ENCODE measurements around the gene ZNF76. TPM values are rescaled to one million over a fixed set of nuclear protein-coding genes. Genes with fewer than 3 reads are reported as not detected.

ZNF76 gene
- total RNA-seq, 1 experiment from 2014 or later: 15.6 TPM

- Histone ChIP-seq H3K9me3 (replicated peaks) (no peaks in the 10 kb centered on the region), H3K36me3 (peaks cover 68% of the 10 kb centered on the region), H3K27ac (no peak overlapping the region), H3K4me1 (replicated peaks) (no peaks in the 10 kb centered on the region), H3K27me3 (replicated peaks) (no peaks in the 10 kb centered on the region), H3K4me3 (no peak overlapping the region)
- no peak for DNase-seq (ENCODE audit: low read depth in 1 of 2, low spot score in 2 of 2)
Measured at GRCh38 chr6:35291491-35291890, 32.0 kb downstream of the ZNF76 start.

DNA sequence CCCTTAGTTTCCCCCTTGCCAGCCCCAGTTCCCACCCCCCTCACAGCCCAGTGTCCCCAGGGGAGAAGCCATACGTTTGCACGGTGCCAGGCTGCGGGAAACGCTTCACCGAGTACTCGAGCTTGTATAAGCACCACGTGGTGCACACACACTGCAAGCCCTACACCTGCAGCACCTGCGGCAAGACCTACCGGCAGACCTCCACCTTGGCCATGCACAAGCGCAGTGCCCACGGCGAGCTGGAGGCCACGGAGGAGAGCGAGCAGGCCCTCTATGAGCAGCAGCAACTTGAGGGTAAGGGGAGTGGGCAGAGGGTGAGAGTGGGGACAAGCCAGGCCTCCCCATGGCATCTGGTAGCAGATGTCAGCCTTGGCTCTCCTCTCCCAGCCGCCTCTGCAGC lies 33.0 kb downstream of the ZNF76 start:
- Histone ChIP-seq H3K4me3 (no peak overlapping the region), H3K9me3 (replicated peaks) (no peaks in the 10 kb centered on the region), H3K36me3 (peaks cover 61% of the 10 kb centered on the region), H3K27me3 (replicated peaks) (no peaks in the 10 kb centered on the region), H3K4me1 (replicated peaks) (no peaks in the 10 kb centered on the region), H3K27ac (no peak overlapping the region)
- DNase-seq (ENCODE audit: low read depth in 1 of 2, low spot score in 2 of 2): no peak

DNA sequence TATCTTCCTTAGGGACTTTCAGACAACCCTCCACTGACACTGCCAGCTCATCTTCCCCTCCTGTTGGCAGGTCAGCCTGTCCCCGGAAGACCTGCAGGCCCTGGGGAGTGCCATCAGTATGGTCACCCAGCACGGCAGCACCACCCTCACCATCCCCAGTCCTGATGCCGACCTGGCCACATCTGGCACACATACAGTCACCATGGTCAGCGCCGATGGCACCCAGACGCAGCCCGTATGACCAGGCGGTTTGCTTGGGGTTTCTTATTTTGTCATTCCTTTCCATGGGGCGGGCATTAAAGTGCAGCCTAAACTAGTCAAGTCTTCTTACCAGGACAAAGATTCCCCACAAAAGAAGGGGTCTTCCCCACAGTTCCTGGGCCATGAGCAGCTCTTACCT lies 34.1 kb downstream of the ZNF76 start:
- peaks cover 51% of the 10 kb centered on the region for H3K36me3 ChIP-seq

DNA sequence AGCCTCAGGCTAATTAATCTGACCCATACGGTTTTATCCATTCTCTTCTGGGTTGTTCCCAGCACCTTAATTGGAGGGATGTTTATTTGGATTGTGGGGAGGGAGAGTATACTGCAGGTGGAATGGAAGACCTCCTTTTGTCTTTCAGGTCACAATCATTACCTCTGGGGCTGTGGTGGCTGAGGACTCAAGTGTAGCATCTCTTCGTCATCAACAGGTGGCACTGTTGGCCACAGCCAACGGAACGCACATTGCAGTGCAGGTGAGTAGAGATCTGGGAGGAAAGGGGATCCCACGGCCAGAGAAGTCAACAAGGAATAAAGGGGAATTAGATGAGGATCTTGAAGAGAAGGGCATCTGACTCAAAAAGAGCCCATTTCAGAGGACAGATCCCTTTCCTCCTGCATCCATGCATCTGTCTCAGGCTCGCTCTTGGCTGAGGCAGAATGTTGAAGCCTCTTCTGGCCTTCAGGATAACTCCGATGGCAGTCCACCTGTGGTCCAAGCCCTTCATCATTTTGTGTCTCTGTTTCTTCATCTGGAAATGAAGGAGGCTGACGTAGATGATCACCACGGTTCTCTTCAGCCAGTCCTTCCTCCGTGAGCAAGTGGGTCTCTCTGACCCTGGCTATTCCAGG lies 34.9 kb downstream of the ZNF76 start:
- Histone ChIP-seq H3K4me3 (no peak overlapping the region), H3K9me3 (replicated peaks) (no peaks in the 10 kb centered on the region), H3K4me1 (replicated peaks) (no peaks in the 10 kb centered on the region), H3K27me3 (replicated peaks) (no peaks in the 10 kb centered on the region), H3K27ac (no peak overlapping the region), H3K36me3 (peaks cover 45% of the 10 kb centered on the region)
- peak in 1 of 2 experiments; percentile 19 for DNase-seq (ENCODE audit: low read depth in 1 of 2, low spot score in 2 of 2)

More for the DNA sequence above, 34.1 kb downstream of the ZNF76 start:
- H3K4me1 ChIP-seq (replicated peaks): no peaks in the 10 kb centered on the region
- no peak for DNase-seq (ENCODE audit: low read depth in 1 of 2, low spot score in 2 of 2)
- no peak overlapping the region for H3K27ac ChIP-seq
- no peak overlapping the region for H3K4me3 ChIP-seq
- H3K27me3 ChIP-seq (replicated peaks): no peaks in the 10 kb centered on the region
- H3K9me3 ChIP-seq (replicated peaks): no peaks in the 10 kb centered on the region

GRCh38 chr6:35295036-35295435 lies 35.5 kb downstream of the ZNF76 start:
- no peak for DNase-seq (ENCODE audit: low read depth in 1 of 2, low spot score in 2 of 2)
- peaks cover 42% of the 10 kb centered on the region for H3K36me3 ChIP-seq
- no peaks in the 10 kb centered on the region for H3K27me3 ChIP-seq (replicated peaks)
- H3K4me3 ChIP-seq: no peak overlapping the region
- no peak overlapping the region for H3K27ac ChIP-seq
- H3K9me3 ChIP-seq (replicated peaks): no peaks in the 10 kb centered on the region
- H3K4me1 ChIP-seq (replicated peaks): no peaks in the 10 kb centered on the region

DNA sequence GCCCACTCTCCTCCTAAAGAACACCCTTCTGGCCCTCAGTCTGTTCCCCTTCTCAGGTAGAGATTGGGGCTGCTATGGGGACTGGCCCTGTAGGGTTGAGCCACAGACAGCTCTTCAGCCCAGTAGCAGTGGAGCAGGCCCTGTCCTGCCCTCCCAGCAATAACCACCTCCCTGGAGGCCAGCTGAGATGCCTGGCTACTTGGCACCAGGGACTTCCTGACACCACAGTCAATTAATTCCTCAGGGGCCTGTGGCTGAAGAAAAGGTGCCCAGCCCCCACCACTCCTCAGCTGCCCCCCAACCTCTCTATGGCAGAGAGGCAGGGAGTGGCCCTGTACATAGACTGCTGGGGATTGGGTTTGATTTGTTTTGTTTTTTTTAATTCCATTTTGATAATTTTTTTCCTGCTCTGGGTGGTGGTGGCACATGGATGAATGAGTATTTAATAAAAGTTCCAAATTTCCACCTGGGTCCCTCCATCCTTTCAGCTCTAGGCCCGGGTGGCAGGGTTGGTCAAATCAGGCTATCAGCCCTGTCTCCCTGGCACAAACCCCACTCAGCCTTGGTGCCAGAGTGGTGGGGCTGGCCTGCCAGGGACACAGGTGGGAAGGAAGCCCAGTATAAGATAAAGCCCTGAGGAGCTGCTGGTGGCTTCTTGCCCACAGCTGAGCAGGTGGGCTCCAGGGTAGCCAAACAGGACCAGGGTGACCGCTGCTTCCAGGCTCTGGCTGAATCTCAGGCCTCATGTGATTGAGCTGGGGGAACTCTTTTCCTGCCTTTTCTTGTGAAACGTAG lies 36.2 kb downstream of the ZNF76 start:
- Histone ChIP-seq H3K4me1 (replicated peaks) (no peaks in the 10 kb centered on the region), H3K4me3 (no peak overlapping the region), H3K27ac (no peak overlapping the region), H3K9me3 (replicated peaks) (no peaks in the 10 kb centered on the region), H3K27me3 (replicated peaks) (no peaks in the 10 kb centered on the region), H3K36me3 (peaks cover 38% of the 10 kb centered on the region)
- no peak for DNase-seq (ENCODE audit: low read depth in 1 of 2, low spot score in 2 of 2)

DNA sequence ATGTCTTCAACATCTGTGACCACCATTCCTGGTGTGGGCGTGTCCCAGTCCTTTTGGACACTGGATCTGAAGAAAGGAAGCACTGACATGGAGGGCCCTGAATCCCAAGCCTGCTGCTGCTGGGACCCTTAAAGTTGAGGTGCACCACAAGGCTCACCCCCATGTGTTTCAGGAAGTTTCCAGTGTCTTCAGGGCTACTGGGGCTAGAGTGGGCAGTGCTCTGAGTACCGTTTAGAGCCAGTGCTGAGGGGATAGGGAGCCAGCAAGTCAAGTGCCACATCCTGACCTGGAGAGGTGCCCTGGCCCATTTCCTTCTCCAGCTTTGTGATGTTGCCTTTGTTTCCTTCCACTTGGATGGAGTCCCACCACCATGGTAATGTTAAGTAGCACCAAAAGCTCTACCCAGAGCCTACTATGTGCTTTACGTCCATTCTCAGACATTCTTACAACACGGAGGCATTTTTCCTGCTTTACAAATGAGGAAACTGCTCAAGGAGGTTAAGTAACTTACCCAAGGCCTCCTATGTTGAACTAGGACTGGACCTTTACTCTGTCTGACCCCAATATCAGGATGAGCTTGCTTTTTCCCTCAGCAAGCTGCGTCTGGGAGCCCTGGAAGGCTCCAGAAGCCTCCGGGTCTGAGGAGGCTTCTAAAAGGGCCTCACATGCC lies 37.5 kb downstream of the ZNF76 start:
- no peak overlapping the region for H3K4me3 ChIP-seq
- H3K4me1 ChIP-seq (replicated peaks): no peaks in the 10 kb centered on the region
- no peaks in the 10 kb centered on the region for H3K9me3 ChIP-seq (replicated peaks)
- H3K27ac ChIP-seq: no peak overlapping the region
- DNase-seq (ENCODE audit: low read depth in 1 of 2, low spot score in 2 of 2): no peak
- peaks cover 26% of the 10 kb centered on the region for H3K36me3 ChIP-seq
- H3K27me3 ChIP-seq (replicated peaks): no peaks in the 10 kb centered on the region

DNA sequence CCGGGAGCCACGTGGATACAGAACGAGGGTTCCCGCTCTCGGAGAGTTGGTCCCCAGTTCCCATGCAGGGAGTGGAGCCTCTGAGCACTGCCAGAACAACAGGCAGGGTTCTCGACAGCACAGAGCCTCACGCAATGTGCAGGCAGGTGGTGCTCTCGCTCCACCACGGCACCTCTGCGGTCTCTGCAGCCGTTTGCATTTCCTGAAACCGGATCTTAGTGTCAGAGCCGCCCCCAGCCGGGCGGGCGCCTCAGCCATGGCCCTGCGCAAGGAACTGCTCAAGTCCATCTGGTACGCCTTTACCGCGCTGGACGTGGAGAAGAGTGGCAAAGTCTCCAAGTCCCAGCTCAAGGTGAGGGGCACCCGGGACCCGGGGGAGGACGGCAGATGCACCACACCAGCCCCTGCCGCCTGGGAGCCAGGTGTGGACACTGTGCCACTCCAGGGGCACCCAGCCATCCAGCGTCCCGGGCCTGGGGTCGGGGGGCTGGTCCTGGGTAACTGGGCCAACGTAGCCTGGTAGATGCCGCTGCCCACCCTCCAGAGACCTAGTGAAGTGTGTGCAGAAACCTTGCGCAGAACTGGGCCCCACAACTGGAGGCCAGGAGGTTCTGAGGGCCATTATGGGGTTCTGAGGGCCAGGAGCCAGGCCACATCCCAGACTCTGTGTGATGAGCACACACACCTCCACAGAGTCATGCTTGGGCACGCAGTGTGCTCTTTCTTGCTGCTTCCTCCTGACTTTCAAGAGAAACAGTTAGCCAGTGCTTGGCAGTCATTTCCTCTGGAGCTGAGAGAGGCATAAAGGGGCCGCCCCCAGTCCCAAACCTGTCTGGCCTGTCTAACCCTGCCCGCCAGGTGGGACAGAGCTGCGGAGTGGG lies 38.3 kb downstream of the ZNF76 start, which contains the start of gene DEF6:
Gene DEF6 (plus strand): TSS at position 218 of the 881 bp plus-strand sequence. CDS start 39 bp downstream, at position 257.
- no peak within 1 kb of the TSS for H3K27ac ChIP-seq
- no peaks in the 10 kb centered on the region for H3K27me3 ChIP-seq (replicated peaks)
- no peaks in the 10 kb centered on the region for H3K9me3 ChIP-seq (replicated peaks)
- no peak within 1 kb of the TSS for H3K4me3 ChIP-seq
- peaks cover 21% of the 10 kb centered on the region for H3K36me3 ChIP-seq
- H3K4me1 ChIP-seq (replicated peaks): no peaks in the 10 kb centered on the region
- DNase-seq (ENCODE audit: low read depth in 1 of 2, low spot score in 2 of 2): no peak

- DNase-seq (ENCODE audit: low read depth in 1 of 2, low spot score in 2 of 2): no peak
- no peaks in the 10 kb centered on the region for H3K9me3 ChIP-seq (replicated peaks)
- H3K4me1 ChIP-seq (replicated peaks): no peaks in the 10 kb centered on the region
- peaks cover 13% of the 10 kb centered on the region for H3K36me3 ChIP-seq
- no peaks in the 10 kb centered on the region for H3K27me3 ChIP-seq (replicated peaks)
- no peak overlapping the region for H3K27ac ChIP-seq
- H3K4me3 ChIP-seq: no peak overlapping the region
Measured at GRCh38 chr6:35298625-35299140, 39.1 kb downstream of the ZNF76 start.

DNA sequence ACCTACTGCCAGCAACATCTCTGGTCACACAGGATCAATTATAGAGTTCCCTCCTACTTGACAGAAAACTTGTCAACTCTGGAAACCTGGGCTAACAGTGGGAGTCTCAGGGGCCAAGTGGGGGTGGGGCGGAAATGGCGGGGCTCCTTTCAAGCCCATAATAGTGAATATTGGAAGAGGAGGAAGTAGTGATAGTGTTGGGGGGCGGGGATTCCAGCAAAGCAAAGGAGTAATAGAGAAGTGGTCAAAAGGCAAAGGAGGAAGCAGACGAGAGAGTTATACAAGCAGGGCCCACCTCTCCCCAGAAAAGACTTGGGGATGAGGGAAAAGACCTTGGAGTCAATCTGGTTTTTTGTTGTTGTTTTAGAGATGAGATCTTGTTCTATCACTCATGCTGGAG lies 40.1 kb downstream of the ZNF76 start:
- no peak overlapping the region for H3K4me3 ChIP-seq
- no peaks in the 10 kb centered on the region for H3K9me3 ChIP-seq (replicated peaks)
- no peak overlapping the region for H3K27ac ChIP-seq
- H3K36me3 ChIP-seq: peaks cover 9% of the 10 kb centered on the region
- no peaks in the 10 kb centered on the region for H3K4me1 ChIP-seq (replicated peaks)
- no peak for DNase-seq (ENCODE audit: low read depth in 1 of 2, low spot score in 2 of 2)
- no peaks in the 10 kb centered on the region for H3K27me3 ChIP-seq (replicated peaks)

- DNase-seq (ENCODE audit: low read depth in 1 of 2, low spot score in 2 of 2): no peak
- no peaks in the 10 kb centered on the region for H3K4me1 ChIP-seq (replicated peaks)
- H3K27ac ChIP-seq: no peak overlapping the region
Measured at GRCh38 chr6:35300848-35301247, 41.3 kb downstream of the ZNF76 start.

DNA sequence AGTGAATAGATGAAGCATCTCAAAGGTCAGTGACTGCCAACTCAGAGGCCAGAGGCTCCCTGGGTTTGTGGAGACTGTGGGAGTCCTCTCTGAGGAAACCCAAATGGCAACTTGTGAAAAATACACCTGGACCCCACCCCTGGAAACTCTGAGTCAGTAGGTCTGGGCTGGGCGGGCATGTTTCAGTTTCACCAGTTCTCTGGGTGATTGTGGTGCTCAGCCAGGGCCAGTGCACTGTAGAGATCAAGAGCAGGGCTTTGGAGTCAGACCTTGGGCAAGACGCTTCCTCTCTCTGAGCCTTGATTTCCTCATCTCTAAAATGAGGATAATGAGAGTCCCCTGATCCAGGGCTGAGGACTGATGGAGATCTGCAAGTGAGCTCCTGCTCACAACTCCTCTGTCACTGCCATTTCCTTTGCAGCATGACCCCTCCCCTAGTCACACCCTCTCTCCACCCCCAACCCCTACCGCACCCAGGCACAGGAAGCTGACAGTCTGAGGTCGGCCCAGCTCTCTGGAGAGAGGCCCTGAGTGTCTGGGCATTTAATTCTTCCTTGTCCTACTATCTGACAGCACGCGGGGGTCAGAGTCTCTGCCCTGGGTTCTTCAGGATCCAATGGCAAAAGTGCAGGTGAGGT lies 43.2 kb downstream of the ZNF76 start:
- Histone ChIP-seq H3K27me3 (replicated peaks) (no peaks in the 10 kb centered on the region), H3K4me1 (replicated peaks) (no peaks in the 10 kb centered on the region), H3K4me3 (no peak overlapping the region), H3K36me3 (no peaks in the 10 kb centered on the region), H3K27ac (no peak overlapping the region), H3K9me3 (replicated peaks) (no peaks in the 10 kb centered on the region)
- no peak for DNase-seq (ENCODE audit: low read depth in 1 of 2, low spot score in 2 of 2)

More at GRCh38 chr6:35300848-35301247, 41.3 kb downstream of the ZNF76 start:
- H3K36me3 ChIP-seq: no peaks in the 10 kb centered on the region
- no peaks in the 10 kb centered on the region for H3K27me3 ChIP-seq (replicated peaks)
- no peak overlapping the region for H3K4me3 ChIP-seq
- H3K9me3 ChIP-seq (replicated peaks): no peaks in the 10 kb centered on the region

DNA sequence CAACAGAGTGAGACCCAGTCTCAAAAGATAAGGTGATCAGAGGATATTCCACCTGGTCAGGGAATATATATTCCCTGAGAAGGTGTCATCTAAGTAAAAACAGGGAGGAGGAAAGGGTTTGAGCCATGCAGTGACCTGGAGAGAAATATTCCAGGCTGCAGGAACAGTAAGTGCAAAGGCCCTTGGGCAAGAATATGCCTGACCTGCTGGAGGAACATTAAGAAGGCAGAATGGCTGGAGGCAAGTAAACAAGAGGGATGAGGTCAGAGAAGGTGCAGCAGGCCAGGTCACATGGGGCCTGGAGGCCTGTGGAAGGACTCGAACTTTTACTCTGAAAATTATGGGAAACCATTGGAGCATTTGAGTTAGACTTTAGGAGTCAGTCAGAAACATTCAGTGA lies 44.8 kb downstream of the ZNF76 start:
- Histone ChIP-seq H3K27me3 (replicated peaks) (no peaks in the 10 kb centered on the region), H3K27ac (no peak overlapping the region), H3K36me3 (no peaks in the 10 kb centered on the region), H3K9me3 (replicated peaks) (no peaks in the 10 kb centered on the region), H3K4me3 (no peak overlapping the region), H3K4me1 (replicated peaks) (no peaks in the 10 kb centered on the region)
- no peak for DNase-seq (ENCODE audit: low read depth in 1 of 2, low spot score in 2 of 2)
